BE2C (cell line): ENCODE data around the gene KCNG2.

Source experiments
- DNase-seq: peaks from one replicate; pipeline ENCODE4 v3.0.0-alpha.2; 2020
- H3K27me3 ChIP-seq: fragments of 250-450 bp; sonication (Bioruptor Pico); 2 replicates; pipeline ENCODE4 v1.5.1; 2020; ENCODE audit warnings: mild to moderate bottlenecking
- H3K36me3 ChIP-seq: fragments of 250-450 bp; sonication (Bioruptor Pico); 2 replicates; pipeline ENCODE4 v1.5.1; 2020; ENCODE audit warnings: mild to moderate bottlenecking
- H3K4me1 ChIP-seq: fragments of 250-450 bp; sonication (Bioruptor Pico); 2 replicates; pipeline ENCODE4 v1.5.1; 2020
- H3K4me3 ChIP-seq: 2 replicates; pipeline ENCODE4 v1.5.1; 2011; ENCODE audit warnings: low read depth, low read length
- H3K9me3 ChIP-seq: fragments of 250-450 bp; sonication (Bioruptor Pico); 2 replicates; pipeline ENCODE4 v1.5.1; 2020
- TF ChIP-seq, protein P1 (sequence below): IDR thresholded peaks from 2 replicates; pipeline ENCODE4 v1.5.1; 2012; ENCODE audit warnings: mild to moderate bottlenecking, low read depth, low read length

Gene KCNG2

DNA sequence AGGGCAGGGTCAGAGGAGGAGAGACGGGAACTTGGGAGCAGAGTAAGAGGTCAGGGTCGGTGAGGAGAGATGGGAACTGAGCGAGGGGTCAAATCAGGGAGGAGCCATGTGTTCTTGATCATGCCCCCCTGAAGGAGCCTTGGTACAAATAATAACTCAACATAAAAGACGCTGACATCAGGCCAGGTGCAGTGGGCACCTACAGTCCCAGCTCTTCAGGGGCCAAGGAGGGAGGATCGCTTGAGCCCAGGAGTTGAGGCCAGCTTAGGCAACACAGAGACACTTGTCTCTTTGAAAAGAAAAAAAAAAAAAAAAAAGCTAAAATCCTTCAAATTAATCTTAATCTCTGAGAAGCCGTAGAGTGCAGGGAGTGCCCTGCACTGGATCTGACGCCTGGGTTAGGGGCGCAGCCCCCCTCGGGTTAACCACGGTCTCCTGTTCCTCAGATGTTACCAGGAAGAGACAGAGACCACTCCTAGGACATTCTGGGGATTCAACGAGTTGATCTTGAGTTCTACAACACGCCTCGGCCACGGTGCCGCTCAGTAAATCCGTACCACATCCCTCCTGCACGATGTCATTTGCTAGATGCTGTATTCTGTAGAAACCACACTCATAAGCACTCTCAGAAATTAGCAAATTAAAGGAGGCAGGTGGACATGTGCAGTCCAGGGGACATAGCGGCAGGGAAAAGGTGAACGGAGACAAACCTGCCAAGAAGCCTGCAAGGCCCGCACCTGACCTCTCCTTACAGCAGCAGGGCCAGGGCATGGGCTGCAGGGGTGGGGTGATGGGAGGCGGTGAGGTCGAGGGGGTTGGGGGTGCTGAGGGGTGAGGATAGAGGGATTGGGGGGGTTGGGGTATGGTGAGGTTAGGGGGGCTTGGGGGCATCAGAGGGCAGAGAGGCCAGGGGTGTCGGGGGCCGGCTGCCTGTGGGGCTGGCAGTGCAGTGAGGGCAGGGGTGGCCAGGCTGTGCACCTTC, 124.5 kb downstream of the KCNG2 start:
- no peak for DNase-seq
- Histone ChIP-seq H3K4me1 (no peaks in the 10 kb centered on the region), H3K36me3 (no peaks in the 10 kb centered on the region), H3K4me3 (no peak overlapping the region), H3K27me3 (no peaks in the 10 kb centered on the region), H3K9me3 (no peaks in the 10 kb centered on the region)
- TF ChIP-seq, protein P1, sequence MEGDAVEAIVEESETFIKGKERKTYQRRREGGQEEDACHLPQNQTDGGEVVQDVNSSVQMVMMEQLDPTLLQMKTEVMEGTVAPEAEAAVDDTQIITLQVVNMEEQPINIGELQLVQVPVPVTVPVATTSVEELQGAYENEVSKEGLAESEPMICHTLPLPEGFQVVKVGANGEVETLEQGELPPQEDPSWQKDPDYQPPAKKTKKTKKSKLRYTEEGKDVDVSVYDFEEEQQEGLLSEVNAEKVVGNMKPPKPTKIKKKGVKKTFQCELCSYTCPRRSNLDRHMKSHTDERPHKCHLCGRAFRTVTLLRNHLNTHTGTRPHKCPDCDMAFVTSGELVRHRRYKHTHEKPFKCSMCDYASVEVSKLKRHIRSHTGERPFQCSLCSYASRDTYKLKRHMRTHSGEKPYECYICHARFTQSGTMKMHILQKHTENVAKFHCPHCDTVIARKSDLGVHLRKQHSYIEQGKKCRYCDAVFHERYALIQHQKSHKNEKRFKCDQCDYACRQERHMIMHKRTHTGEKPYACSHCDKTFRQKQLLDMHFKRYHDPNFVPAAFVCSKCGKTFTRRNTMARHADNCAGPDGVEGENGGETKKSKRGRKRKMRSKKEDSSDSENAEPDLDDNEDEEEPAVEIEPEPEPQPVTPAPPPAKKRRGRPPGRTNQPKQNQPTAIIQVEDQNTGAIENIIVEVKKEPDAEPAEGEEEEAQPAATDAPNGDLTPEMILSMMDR, result no peak

DNA sequence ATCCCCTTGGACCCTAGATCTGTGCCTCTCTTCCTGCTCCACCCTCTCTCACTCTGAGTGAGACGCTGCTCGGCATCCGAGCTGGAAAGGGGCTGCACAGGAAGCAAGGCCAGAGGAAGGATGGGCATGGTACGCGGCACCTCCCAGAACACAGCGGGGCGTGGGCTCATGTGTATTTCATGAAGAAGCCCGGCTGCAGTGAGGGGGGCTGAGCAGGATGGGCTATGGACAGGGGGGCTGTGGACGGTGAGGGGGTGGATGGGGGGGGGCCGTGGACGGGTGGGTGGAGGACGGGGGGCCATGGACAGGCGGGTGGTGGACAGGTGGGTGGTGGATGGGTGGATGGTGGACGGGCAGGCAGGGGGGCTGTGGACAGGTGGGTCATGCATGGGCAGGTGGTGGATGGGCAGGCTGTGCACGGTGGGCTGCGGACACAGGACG, 125.3 kb downstream of the KCNG2 start:
- H3K4me3 ChIP-seq, result no peak overlapping the region
- no peak for DNase-seq
- TF ChIP-seq, protein P1, result no peak
- no peaks in the 10 kb centered on the region for H3K4me1 ChIP-seq
- no peaks in the 10 kb centered on the region for H3K27me3 ChIP-seq
- no peaks in the 10 kb centered on the region for H3K9me3 ChIP-seq
- no peaks in the 10 kb centered on the region for H3K36me3 ChIP-seq

DNA sequence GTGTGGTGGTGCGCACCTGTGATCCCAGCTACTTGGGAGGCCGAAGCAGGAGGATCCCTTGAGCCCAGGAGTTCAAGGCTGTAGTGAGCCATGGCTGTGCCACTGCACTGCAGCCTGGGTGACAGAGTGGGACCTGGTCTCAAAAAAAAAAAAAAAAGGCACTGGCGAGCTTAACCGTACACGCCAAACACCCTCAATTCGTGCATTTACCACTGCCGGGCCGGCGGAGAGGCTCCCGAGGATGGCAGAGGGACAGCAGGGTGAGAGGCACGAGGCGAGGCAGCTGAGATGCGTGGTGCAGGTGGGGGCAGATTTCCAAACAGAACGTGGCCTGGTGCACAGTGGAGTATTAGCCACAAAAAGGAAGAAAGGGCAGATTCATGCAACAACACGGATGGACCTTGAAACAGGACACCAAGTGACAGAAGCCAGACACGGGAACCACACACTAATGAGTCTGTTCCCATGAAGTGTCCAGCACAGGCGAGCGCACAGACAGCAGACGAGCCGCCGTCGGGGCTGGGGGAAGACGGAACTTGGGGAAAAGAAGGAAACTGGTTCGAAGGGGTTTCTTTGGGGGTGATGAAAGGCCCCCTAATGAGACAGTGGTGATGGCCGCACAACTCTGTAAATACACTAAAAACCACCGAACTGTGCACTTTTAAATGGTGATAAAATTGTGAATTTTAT, 126.3 kb downstream of the KCNG2 start:
- Histone ChIP-seq H3K4me1 (no peaks in the 10 kb centered on the region), H3K4me3 (no peak overlapping the region), H3K36me3 (no peaks in the 10 kb centered on the region), H3K27me3 (no peaks in the 10 kb centered on the region), H3K9me3 (no peaks in the 10 kb centered on the region)
- no peak for DNase-seq
- TF ChIP-seq, protein P1, result no peak

DNA sequence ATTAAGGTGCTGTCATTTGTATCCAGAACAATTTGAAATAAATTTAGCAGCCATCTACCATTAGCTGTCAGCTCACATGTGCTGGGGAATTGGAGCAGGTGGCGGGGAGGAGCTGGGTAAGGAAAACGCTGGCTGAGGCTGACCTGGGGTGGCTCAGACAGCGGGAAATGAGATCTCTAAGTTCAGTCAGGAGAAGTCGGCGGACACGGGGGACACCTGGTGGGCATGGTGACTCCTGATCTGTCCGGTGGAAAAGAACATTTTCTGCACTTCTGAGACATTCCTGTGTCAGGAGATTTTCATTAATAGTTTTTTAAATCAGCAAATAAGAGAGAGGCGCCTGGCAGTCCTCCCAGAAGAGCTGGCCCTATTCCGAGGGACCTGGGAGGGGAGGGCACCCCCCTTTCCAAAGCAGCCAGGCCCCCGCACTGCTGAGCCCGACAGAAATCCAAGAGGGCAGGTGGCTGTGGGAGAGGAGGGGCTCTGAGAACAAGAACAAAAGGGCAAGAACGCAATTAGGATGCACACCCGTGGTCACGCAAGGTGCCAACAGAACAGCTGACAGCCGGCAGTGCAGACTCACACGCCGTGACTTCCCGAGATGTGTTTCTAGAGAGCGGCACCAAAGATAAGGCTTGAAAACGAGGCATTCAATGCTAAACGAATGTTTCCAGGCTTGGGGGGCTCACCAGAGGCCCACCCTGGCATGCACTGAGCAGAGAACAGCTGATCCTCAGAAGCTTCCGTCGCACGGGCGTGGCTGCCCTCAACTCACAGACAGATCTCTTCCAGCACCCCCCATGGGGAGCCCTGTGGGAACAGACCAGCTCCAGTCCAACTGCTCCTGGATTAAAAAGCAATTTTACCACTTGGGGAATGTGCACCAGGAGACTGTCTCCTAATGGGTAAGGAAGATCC, 127.3 kb downstream of the KCNG2 start:
- no peaks in the 10 kb centered on the region for H3K4me1 ChIP-seq
- H3K36me3 ChIP-seq, result no peaks in the 10 kb centered on the region
- H3K4me3 ChIP-seq, result no peak overlapping the region
- no peaks in the 10 kb centered on the region for H3K27me3 ChIP-seq
- no peak for DNase-seq
- TF ChIP-seq, protein P1, result no peak
- H3K9me3 ChIP-seq, result no peaks in the 10 kb centered on the region

DNA sequence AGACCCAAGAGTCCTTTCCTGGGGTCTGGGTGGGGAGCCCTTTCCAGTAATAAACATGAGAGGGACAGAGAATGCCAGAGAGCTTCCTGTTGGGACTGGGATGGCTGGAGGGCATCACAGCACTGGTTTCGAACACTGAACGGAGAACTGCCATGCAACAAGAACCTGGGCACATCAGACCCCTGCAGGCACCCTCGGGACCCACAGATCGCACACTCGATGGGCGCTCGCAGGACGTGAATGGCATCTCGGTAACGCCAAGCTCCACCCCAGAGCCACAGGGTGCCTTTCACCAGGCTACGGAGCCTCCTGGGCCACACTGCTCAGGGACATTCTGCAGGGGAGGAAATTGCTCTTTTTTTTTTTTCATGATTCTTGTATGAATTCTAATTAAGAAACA, 128.6 kb downstream of the KCNG2 start:
- no peaks in the 10 kb centered on the region for H3K4me1 ChIP-seq
- H3K4me3 ChIP-seq, result no peak overlapping the region
- no peaks in the 10 kb centered on the region for H3K36me3 ChIP-seq
- H3K27me3 ChIP-seq, result no peaks in the 10 kb centered on the region
- H3K9me3 ChIP-seq, result no peaks in the 10 kb centered on the region
- DNase-seq, result no peak
- TF ChIP-seq, protein P1, result no peak
